Osteoblast (primary cell): ENCODE data around the gene ACIN1. TPM values are rescaled to one million over a fixed set of nuclear protein-coding genes. Genes with fewer than 3 reads are reported as not detected.

Experiments
- DNase-seq: peaks from one replicate; pipeline ENCODE4 v3.0.0; 2011; ENCODE audit warnings: low spot score, mixed read lengths; ENCODE audit not compliant: insufficient read length; ENCODE audit errors: missing footprints
- H2AFZ ChIP-seq: 2 replicates; pipeline ENCODE4 v1.6.0; 2011; ENCODE audit warnings: mild to moderate bottlenecking, low read length
- H3K27ac ChIP-seq: 2 replicates; pipeline ENCODE4 v1.5.1; 2011; ENCODE audit warnings: mild to moderate bottlenecking, low read depth, low read length, moderate library complexity
- H3K27me3 ChIP-seq: 2 replicates; pipeline ENCODE4 v1.6.0; 2012; ENCODE audit warnings: mild to moderate bottlenecking, control low read depth, inconsistent platforms, low read length, moderate library complexity; ENCODE audit not compliant: insufficient read depth
- H3K36me3 ChIP-seq: 2 replicates; pipeline ENCODE4 v1.5.1; 2011; ENCODE audit warnings: mild to moderate bottlenecking, low read length, control low read depth, moderate library complexity; ENCODE audit not compliant: insufficient read depth
- H3K4me1 ChIP-seq: 2 replicates; pipeline ENCODE4 v1.5.1; 2011; ENCODE audit warnings: mild to moderate bottlenecking, low read length, control low read depth, moderate library complexity; ENCODE audit not compliant: insufficient read depth
- H3K4me2 ChIP-seq: 2 replicates; pipeline ENCODE4 v1.6.0; 2011; ENCODE audit warnings: mild to moderate bottlenecking, low read length; ENCODE audit not compliant: insufficient read depth
- H3K4me3 ChIP-seq: fragments of 200-600 bp; sonication (generic); 3 replicates; pipeline ENCODE4 v1.5.1; 2012; ENCODE audit warnings: mild to moderate bottlenecking, low read length, inconsistent platforms; ENCODE audit not compliant: insufficient read depth
- H3K79me2 ChIP-seq: 2 replicates; pipeline ENCODE4 v1.6.0; 2012; ENCODE audit warnings: mild to moderate bottlenecking, low read length, control low read depth, inconsistent platforms; ENCODE audit not compliant: insufficient read depth
- H3K9me3 ChIP-seq: 2 replicates; pipeline ENCODE4 v1.5.1; 2011; ENCODE audit warnings: low read depth, low read length, control low read depth
- H4K20me1 ChIP-seq: 2 replicates; pipeline ENCODE4 v1.6.0; 2012; ENCODE audit warnings: mild to moderate bottlenecking, low read length, control low read depth; ENCODE audit not compliant: insufficient read depth
- CTCF ChIP-seq: IDR thresholded peaks from 2 replicates; pipeline ENCODE4 v1.5.1; 2011; ENCODE audit warnings: mild to moderate bottlenecking, low read depth, low read length, moderate library complexity; ENCODE audit errors: extremely low read depth
- total RNA-seq: library from RNA; depleted of rRNA; stranded (reverse); fragments of >200 nt; gene quantifications from 2 replicates; pipeline ENCODE4 v1.2.3, GENCODE V29; 2012

The ACIN1 gene
- total RNA-seq, 1 donor = 90.5 TPM

- Histone ChIP-seq H3K9me3 (no peaks in the 10 kb centered on the region), H3K4me2 (no peak overlapping the region), H3K27ac (no peak overlapping the region), H3K4me3 (no peak overlapping the region), H3K79me2 (no peaks in the 10 kb centered on the region), H3K4me1 (peaks cover 6% of the 10 kb centered on the region), H2AFZ (no peak overlapping the region), H4K20me1 (no peaks in the 10 kb centered on the region), H3K27me3 (no peaks in the 10 kb centered on the region), H3K36me3 (no peaks in the 10 kb centered on the region)
- DNase-seq = no peak
- TF ChIP-seq CTCF = no peak
Measured at GRCh38 chr14:23137192-23137812, 42.4 kb upstream of the ACIN1 start.

GRCh38 chr14:23136566-23137133 lies 41.7 kb upstream of the ACIN1 start:
- Histone ChIP-seq H3K4me3 (no peak overlapping the region), H3K4me1 (no peaks in the 10 kb centered on the region), H3K79me2 (no peaks in the 10 kb centered on the region), H4K20me1 (no peaks in the 10 kb centered on the region), H3K4me2 (no peak overlapping the region), H2AFZ (no peak overlapping the region), H3K27me3 (no peaks in the 10 kb centered on the region), H3K9me3 (no peaks in the 10 kb centered on the region), H3K36me3 (no peaks in the 10 kb centered on the region), H3K27ac (no peak overlapping the region)
- DNase-seq = no peak
- no peak for TF ChIP-seq CTCF

DNA sequence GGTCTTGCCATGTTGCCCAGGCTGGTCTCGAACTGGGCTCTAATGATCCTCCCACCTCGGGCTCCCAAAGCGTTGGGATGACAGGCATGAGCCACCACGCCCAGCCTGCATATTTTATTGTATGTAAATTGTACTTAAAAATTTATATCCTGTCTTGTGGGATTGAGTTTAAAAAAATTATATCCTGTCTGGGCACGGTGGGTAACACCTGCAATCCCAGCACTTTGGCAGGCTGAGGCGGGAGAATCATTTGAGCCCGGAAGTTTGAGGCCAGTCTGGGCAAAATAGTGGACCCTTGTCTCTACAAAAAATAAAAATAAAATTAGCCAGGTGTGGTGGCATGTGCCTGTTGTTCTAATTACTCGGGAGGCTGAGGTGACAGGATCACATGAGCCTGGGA lies 38.0 kb upstream of the ACIN1 start:
- no peak overlapping the region for H3K27ac ChIP-seq
- no peak overlapping the region for H3K4me2 ChIP-seq
- no peak overlapping the region for H3K4me3 ChIP-seq
- no peaks in the 10 kb centered on the region for H3K36me3 ChIP-seq
- peaks cover 3% of the 10 kb centered on the region for H3K27me3 ChIP-seq
- no peaks in the 10 kb centered on the region for H3K9me3 ChIP-seq
- no peaks in the 10 kb centered on the region for H3K4me1 ChIP-seq
- H3K79me2 ChIP-seq = no peaks in the 10 kb centered on the region
- TF ChIP-seq CTCF = no peak
- H4K20me1 ChIP-seq = no peaks in the 10 kb centered on the region
- DNase-seq = no peak
- no peak overlapping the region for H2AFZ ChIP-seq

- peaks cover 3% of the 10 kb centered on the region for H3K27me3 ChIP-seq
- H4K20me1 ChIP-seq = no peaks in the 10 kb centered on the region
- no peaks in the 10 kb centered on the region for H3K36me3 ChIP-seq
- H3K4me1 ChIP-seq = no peaks in the 10 kb centered on the region
- H3K4me2 ChIP-seq = no peak overlapping the region
- no peaks in the 10 kb centered on the region for H3K79me2 ChIP-seq
- H3K27ac ChIP-seq = no peak overlapping the region
- no peak for TF ChIP-seq CTCF
- DNase-seq = no peak
- no peak overlapping the region for H3K4me3 ChIP-seq
- no peak overlapping the region for H2AFZ ChIP-seq
- H3K9me3 ChIP-seq = no peaks in the 10 kb centered on the region
Measured at GRCh38 chr14:23131482-23131881, 36.5 kb upstream of the ACIN1 start.
